Fibroblast of lung (primary cell): ENCODE results near the gene SCN4A.

ENCODE experiments used
- EZH2 ChIP-seq: IDR thresholded peaks from 2 replicates; pipeline ENCODE4 v1.5.1; 2012; ENCODE audit warnings: low read length, control low read depth, mild to moderate bottlenecking; ENCODE audit errors: missing control alignments
- TF ChIP-seq, protein P1 (sequence below), 2 donors: IDR thresholded peaks in 1 of 2; conservative IDR thresholded peaks in 1 of 2; 1 replicate in 1 of 2; 2 replicates in 1 of 2; pipeline ENCODE4 v1.5.1; 2011 to 2012; ENCODE audit warnings: low read length in 2 of 2, control low read depth in 1 of 2, inconsistent platforms in 1 of 2, low read depth in 1 of 2, mild to moderate bottlenecking in 1 of 2

DNA sequence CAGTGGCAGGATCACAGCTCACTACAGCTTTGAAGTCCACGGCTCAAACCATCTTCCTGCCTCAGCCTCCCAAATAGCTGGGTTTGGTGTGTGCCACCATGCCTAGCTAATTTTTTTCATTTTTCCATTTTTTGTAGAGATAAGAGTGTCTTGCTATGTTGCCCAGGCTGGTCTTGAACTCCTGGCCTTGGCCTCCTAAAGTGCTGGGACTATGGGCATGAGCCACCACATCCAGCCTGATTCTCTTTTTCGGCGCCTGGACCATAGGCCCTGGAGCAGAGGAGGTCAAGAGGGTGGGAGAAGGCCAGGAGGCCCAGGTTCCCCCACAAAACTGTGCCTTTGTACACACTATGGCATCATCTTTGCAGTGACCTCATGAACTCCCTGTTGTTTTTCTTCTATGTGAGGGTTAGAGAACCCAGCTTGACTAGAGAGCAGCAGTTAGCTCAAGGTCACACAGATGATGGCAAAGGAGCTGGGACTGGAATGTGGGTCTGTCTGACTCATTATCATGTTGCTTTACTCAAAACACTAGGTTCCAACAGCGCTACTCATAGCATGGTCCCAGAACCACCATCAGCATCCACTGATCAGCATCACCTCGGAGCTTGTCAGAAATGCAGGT lies 16.3 kb downstream of the SCN4A start:
- TF ChIP-seq, protein P1, sequence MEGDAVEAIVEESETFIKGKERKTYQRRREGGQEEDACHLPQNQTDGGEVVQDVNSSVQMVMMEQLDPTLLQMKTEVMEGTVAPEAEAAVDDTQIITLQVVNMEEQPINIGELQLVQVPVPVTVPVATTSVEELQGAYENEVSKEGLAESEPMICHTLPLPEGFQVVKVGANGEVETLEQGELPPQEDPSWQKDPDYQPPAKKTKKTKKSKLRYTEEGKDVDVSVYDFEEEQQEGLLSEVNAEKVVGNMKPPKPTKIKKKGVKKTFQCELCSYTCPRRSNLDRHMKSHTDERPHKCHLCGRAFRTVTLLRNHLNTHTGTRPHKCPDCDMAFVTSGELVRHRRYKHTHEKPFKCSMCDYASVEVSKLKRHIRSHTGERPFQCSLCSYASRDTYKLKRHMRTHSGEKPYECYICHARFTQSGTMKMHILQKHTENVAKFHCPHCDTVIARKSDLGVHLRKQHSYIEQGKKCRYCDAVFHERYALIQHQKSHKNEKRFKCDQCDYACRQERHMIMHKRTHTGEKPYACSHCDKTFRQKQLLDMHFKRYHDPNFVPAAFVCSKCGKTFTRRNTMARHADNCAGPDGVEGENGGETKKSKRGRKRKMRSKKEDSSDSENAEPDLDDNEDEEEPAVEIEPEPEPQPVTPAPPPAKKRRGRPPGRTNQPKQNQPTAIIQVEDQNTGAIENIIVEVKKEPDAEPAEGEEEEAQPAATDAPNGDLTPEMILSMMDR (conservative IDR thresholded peaks at IDR 0.05 in 1 of 2, IDR thresholded peaks at IDR 0.05 in 1 of 2; ENCODE audit: low read depth in 1 of 2, low read length in 2 of 2) = no peak
- no peak for TF ChIP-seq EZH2
